Kidney (tissue), 14 donors: ENCODE measurements around the gene TF. TPM values are rescaled to one million over a fixed set of nuclear protein-coding genes. Genes with fewer than 3 reads are reported as not detected.

Source experiments
- DNase-seq, 5 donors: peaks; one replicate each; pipeline ENCODE4 v3.0.0-alpha.2; 2013 to 2020
- FAIRE-seq: peaks from 2 replicates; lab custom pipeline; 2012; peaks lifted over from hg19 to GRCh38; lab: Jason Lieb, UNC
- H3K27ac ChIP-seq, 2 donors: one replicate each; pipeline ENCODE4 v1.7.0; 2013; ENCODE audit warnings: low read depth in 2 of 2, low read length in 2 of 2, inconsistent platforms in 1 of 2
- H3K27me3 ChIP-seq: one replicate; pipeline ENCODE4 v1.7.1; 2013; ENCODE audit warnings: low read length, inconsistent platforms; ENCODE audit not compliant: control insufficient read depth, insufficient read depth
- H3K36me3 ChIP-seq, 3 donors: one replicate each; pipeline versions ENCODE4 v1.7.0 to v1.7.1; 2013; ENCODE audit warnings: low read length in 3 of 3, control low read depth in 1 of 3, inconsistent platforms in 1 of 3; ENCODE audit not compliant: insufficient read depth in 3 of 3, control insufficient read depth in 2 of 3
- H3K4me1 ChIP-seq, 3 donors: one replicate each; pipeline versions ENCODE4 v1.7.0 to v1.7.1; 2013; ENCODE audit warnings: low read length in 3 of 3, inconsistent platforms in 1 of 3, low read depth in 1 of 3; ENCODE audit not compliant: control insufficient read depth in 2 of 3, insufficient read depth in 2 of 3
- H3K4me3 ChIP-seq, 3 donors: one replicate each; pipeline versions ENCODE4 v1.7.0 to v1.8.1; 2013; ENCODE audit warnings: low read length in 3 of 3, control low read depth in 1 of 3, inconsistent platforms in 1 of 3
- H3K9ac ChIP-seq, 3 donors: one replicate each; pipeline versions ENCODE4 v1.7.0 to v1.7.1; 2013; ENCODE audit warnings: low read length in 3 of 3, control low read depth in 1 of 3, inconsistent platforms in 1 of 3
- H3K9me3 ChIP-seq, 3 donors: one replicate each; pipeline versions ENCODE4 v1.7.0 to v1.7.1; 2013; ENCODE audit warnings: low read length in 3 of 3, control low read depth in 1 of 3, inconsistent platforms in 1 of 3; ENCODE audit not compliant: control insufficient read depth in 2 of 3, insufficient read depth in 1 of 3
- CTCF ChIP-seq: IDR thresholded peaks from 3 replicates; pipeline ENCODE4 v1.5.1; 2012; ENCODE audit warnings: mild to moderate bottlenecking, moderate library complexity, borderline replicate concordance; ENCODE audit not compliant: insufficient read depth; ENCODE audit errors: extremely low read depth
- intact Hi-C: fragments of 100-400 bp; cut with DNase I; formaldehyde crosslinking; loops from one replicate; pipeline ENCODE4 v1.11.1; 2022
- polyA plus RNA-seq: library from polyadenylated mRNA; stranded (reverse); fragments of 350-450 nt; fragmentation: Illumina TruSeq; extraction: RNeasy Lipid Tissue Mini Kit (QIAGEN cat#74804); gene quantifications from one replicate; pipeline ENCODE4 v1.2.3, GENCODE V29; 2014; ENCODE audit warnings: low read depth, low replicate concordance; ENCODE audit not compliant: insufficient read depth
- total RNA-seq: library from RNA; stranded (reverse); fragmentation: NEBNext Ultra II Directional; extraction: Animal tissue kit (Norgen Biotek cat#: 25700); gene quantifications from one replicate; pipeline ENCODE4 v1.2.1, GENCODE V29; 2021
- donor health status: control.
- donor health status: control.
- donor health status: control.
- donor health status: control.
- donor health status: control.
- donor health status: DM: yes; HTN: yes; CAD: no.
- donor health status: Normal renal cell carcinoma (clear cell type).

TF gene
- total and polyA plus RNA-seq, 2 donors from 2014 or later: 0.88 to 1.4 TPM

- Histone ChIP-seq H3K27ac (no peak overlapping the region), H3K27me3 (no peaks in the 10 kb centered on the region), H3K4me1 (no peaks in the 10 kb centered on the region), H3K4me3 (no peak overlapping the region), H3K9me3 (no peaks in the 10 kb centered on the region), H3K9ac (no peak overlapping the region), H3K36me3 (no peaks in the 10 kb centered on the region)
- FAIRE-seq: no peak
- no peak for TF ChIP-seq CTCF
- intact Hi-C loops: no loop called here
- no peak for DNase-seq
These were observed 3.5 kb downstream of the TF start for GRCh38 chr3:133749427-133750258.

- DNase-seq (no peak), FAIRE-seq (no peak)
- Histone ChIP-seq H3K9me3 (no peaks in the 10 kb centered on the region), H3K27me3 (no peaks in the 10 kb centered on the region), H3K27ac (no peak overlapping the region), H3K9ac (no peak overlapping the region), H3K4me1 (no peaks in the 10 kb centered on the region), H3K4me3 (no peak overlapping the region), H3K36me3 (no peaks in the 10 kb centered on the region)
- intact Hi-C loops: no loop called here
- no peak for TF ChIP-seq CTCF
These were observed 4.1 kb downstream of the TF start for GRCh38 chr3:133750259-133750656.

- no peak for DNase-seq
- Histone ChIP-seq H3K36me3 (no peaks in the 10 kb centered on the region), H3K27me3 (no peaks in the 10 kb centered on the region), H3K27ac (no peak overlapping the region), H3K4me1 (no peaks in the 10 kb centered on the region), H3K4me3 (no peak overlapping the region), H3K9ac (no peak overlapping the region), H3K9me3 (no peaks in the 10 kb centered on the region)
- TF ChIP-seq CTCF: no peak
- FAIRE-seq: no peak
- intact Hi-C loops: no loop called here
These were observed 7.0 kb downstream of the TF start for GRCh38 chr3:133753107-133753778.
